CD14-positive monocyte (primary cell): ENCODE measurements around the gene RTL1. TPM values are rescaled to one million over a fixed set of nuclear protein-coding genes. Genes with fewer than 3 reads are reported as not detected.
A peak's percentile ranks its signal among the peaks of the same experiment; 100 is the strongest.

Source experiments
- DNase-seq, 3 donors: peaks; one replicate each; pipeline ENCODE4 v3.0.0-alpha.2; 2011 to 2022
- H2AFZ ChIP-seq: 2 replicates; pipeline ENCODE4 v1.6.0; 2012; ENCODE audit warnings: mild to moderate bottlenecking, low read depth, low read length, inconsistent platforms; ENCODE audit not compliant: insufficient read depth, poor library complexity, severe bottlenecking
- H3K27ac ChIP-seq, 2 donors: 1 replicate in 1 of 2; 2 replicates in 1 of 2; pipeline ENCODE4 v1.5.1; 2012 to 2013; ENCODE audit warnings: low read length in 2 of 2, control low read depth in 1 of 2, inconsistent platforms in 1 of 2, low read depth in 1 of 2, mild to moderate bottlenecking in 1 of 2
- H3K27me3 ChIP-seq, 2 donors: one replicate each; pipeline versions ENCODE4 v1.6.0 to v1.6.1; 2011 to 2013; ENCODE audit warnings: low read length in 2 of 2; ENCODE audit not compliant: control insufficient read depth in 2 of 2, insufficient read depth in 2 of 2
- H3K36me3 ChIP-seq, 2 donors: replicated peaks in 1 of 2; 1 replicate in 1 of 2; 2 replicates in 1 of 2; pipeline versions ENCODE4 v1.5.1 to v1.6.1; 2012 to 2013; ENCODE audit warnings: low read length in 2 of 2, control low read depth in 1 of 2, inconsistent platforms in 1 of 2, mild to moderate bottlenecking in 1 of 2; ENCODE audit not compliant: insufficient read depth in 2 of 2, control insufficient read depth in 1 of 2
- H3K4me1 ChIP-seq, 2 donors: 1 replicate in 1 of 2; 2 replicates in 1 of 2; pipeline versions ENCODE4 v1.5.1 to v1.6.1; 2012 to 2013; ENCODE audit warnings: low read length in 2 of 2, control low read depth in 1 of 2, inconsistent platforms in 1 of 2, mild to moderate bottlenecking in 1 of 2, moderate library complexity in 1 of 2; ENCODE audit not compliant: insufficient read depth in 2 of 2, control insufficient read depth in 1 of 2
- H3K4me2 ChIP-seq: replicated peaks from 2 replicates; pipeline ENCODE3; 2012; ENCODE audit warnings: low read length, moderate library complexity, mild to moderate bottlenecking; ENCODE audit not compliant: poor library complexity, severe bottlenecking; ENCODE audit errors: extremely low read depth
- H3K4me3 ChIP-seq, 3 experiments: fragments of 200-600 bp in 1 of 3; sonication (generic) in 1 of 3; replicated peaks in 1 of 3; 1 replicate in 2 of 3; 2 replicates in 1 of 3; pipeline ENCODE4 v1.5.1; 2011 to 2013; ENCODE audit warnings: low read length in 3 of 3, mild to moderate bottlenecking in 3 of 3, control low read depth in 2 of 3, low read depth in 2 of 3, inconsistent platforms in 1 of 3, moderate library complexity in 1 of 3
- H3K79me2 ChIP-seq: 2 replicates; pipeline ENCODE4 v1.6.0; 2012; ENCODE audit warnings: mild to moderate bottlenecking, control low read depth, inconsistent platforms, low read length, moderate library complexity; ENCODE audit not compliant: insufficient read depth
- H3K9ac ChIP-seq: 2 replicates; pipeline ENCODE4 v1.6.0; 2017; ENCODE audit warnings: low read length, mild to moderate bottlenecking; ENCODE audit not compliant: insufficient read depth, poor library complexity, severe bottlenecking
- H3K9me3 ChIP-seq, 2 donors: replicated peaks in 1 of 2; 1 replicate in 1 of 2; 2 replicates in 1 of 2; pipeline versions ENCODE4 v1.5.1 to v1.6.1; 2012 to 2013; ENCODE audit warnings: low read length in 2 of 2, control low read depth in 1 of 2; ENCODE audit not compliant: control insufficient read depth in 1 of 2, insufficient read depth in 1 of 2
- H4K20me1 ChIP-seq: 2 replicates; pipeline ENCODE4 v1.6.0; 2012; ENCODE audit warnings: mild to moderate bottlenecking, low read length, control low read depth, moderate library complexity; ENCODE audit not compliant: insufficient read depth
- H3K27ac Mint-ChIP-seq, 7 donors: one replicate each; pipeline ENCODE4 v1.8.0; 2020; ENCODE audit warnings: mild to moderate bottlenecking in 7 of 7, mixed read lengths in 7 of 7, moderate library complexity in 6 of 7, inconsistent platforms in 2 of 7
- H3K27me3 Mint-ChIP-seq, 3 donors: one replicate each; pipeline ENCODE4 v1.8.0; 2021 to 2022; ENCODE audit warnings: low read depth in 3 of 3, mild to moderate bottlenecking in 3 of 3, mixed read lengths in 3 of 3, moderate library complexity in 3 of 3, inconsistent platforms in 1 of 3
- H3K36me3 Mint-ChIP-seq, 2 donors: one replicate each; pipeline ENCODE4 v1.8.0; 2020; ENCODE audit warnings: mixed read lengths in 2 of 2, inconsistent platforms in 1 of 2, mild to moderate bottlenecking in 1 of 2
- H3K4me1 Mint-ChIP-seq: one replicate; pipeline ENCODE4 v1.8.0; 2020; ENCODE audit warnings: mild to moderate bottlenecking, mixed read lengths
- H3K4me3 Mint-ChIP-seq, 2 donors: one replicate each; pipeline ENCODE4 v1.8.0; 2020; ENCODE audit warnings: mild to moderate bottlenecking in 2 of 2, mixed read lengths in 2 of 2, moderate library complexity in 1 of 2
- H3K9me3 Mint-ChIP-seq, 7 donors: one replicate each; pipeline ENCODE4 v1.8.0; 2020 to 2022; ENCODE audit warnings: mixed read lengths in 7 of 7, mild to moderate bottlenecking in 6 of 7, moderate library complexity in 6 of 7, inconsistent platforms in 2 of 7
- CTCF ChIP-seq: fragments of 200-600 bp; IDR thresholded peaks from one replicate; pipeline ENCODE4 v1.8.0; 2022; ENCODE audit warnings: antibody characterized with exemption, mild to moderate bottlenecking
- WGBS: methylation state at CpG from one replicate; pipeline ENCODE4 v1.1.5; 2013; ENCODE audit warnings: missing lambda C conversion rate; ENCODE audit not compliant: insufficient coverage; 5-methylcytosine and 5-hydroxymethylcytosine counted together
- intact Hi-C, 2 donors: fragments of 100-400 bp; cut with micrococcal nuclease; formaldehyde crosslinking; loops; one replicate each; pipeline versions ENCODE4 v1.15.0 to v1.15.1; 2023
- polyA plus RNA-seq, 3 donors: library from polyadenylated mRNA; depleted of rRNA in 1 of 3; unstranded in 2 of 3; stranded (reverse) in 1 of 3; fragments of 300-500 nt in 2 of 3; fragments of >200 nt in 1 of 3; fragmentation: Illumina TruSeq in 2 of 3; gene quantifications; 1 replicate in 2 of 3; 2 replicates in 1 of 3; pipeline ENCODE4 v1.2.3, GENCODE V29; 2012 to 2021

The RTL1 gene
- polyA plus RNA-seq, 3 donors, result not detected

DNA sequence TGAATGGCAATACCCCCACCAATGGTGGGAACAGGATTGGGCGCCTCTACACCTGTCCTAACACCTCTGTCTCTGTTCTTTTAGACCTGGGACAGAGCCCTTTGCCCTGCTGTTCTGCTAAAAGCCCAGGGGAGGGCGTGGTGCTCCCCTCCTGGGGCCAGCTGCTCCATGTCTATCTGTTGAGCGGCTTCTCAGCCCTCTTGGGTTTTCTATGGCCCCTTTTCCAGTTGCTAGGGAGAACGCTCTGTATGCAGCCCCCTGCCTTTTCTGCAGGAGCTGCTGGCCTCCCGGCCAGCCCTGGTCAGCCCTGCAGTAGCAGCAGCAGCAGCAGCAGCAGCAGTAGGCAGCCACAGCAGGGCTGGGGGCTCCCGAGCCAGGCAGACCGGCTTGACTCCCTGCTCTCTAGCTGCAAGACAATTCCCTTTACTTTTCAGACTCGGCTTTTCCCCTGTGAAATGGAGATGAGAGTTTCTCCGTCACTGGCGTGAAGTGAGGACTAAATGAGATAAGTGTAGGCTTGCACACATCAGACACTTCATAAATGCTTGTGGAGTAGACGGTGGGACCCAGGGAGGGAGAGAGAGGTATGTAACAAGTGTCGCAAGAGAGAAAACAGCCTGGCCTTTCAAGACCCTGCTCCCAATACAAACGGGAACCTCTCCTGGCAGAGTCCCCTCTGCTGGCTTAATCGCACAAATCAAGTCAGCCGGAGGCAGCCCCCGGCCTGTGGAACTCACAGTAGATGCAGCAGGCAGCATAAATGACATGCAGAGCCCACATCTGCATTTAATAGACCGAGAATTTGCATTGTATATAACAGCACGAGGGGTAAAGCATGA is 1.0 kb downstream of the RTL1 start:
- TF ChIP-seq CTCF, result no peak
- Histone ChIP-seq H3K4me1 (no peaks in the 10 kb centered on the region), H3K9me3 (no peaks in the 10 kb centered on the region), H3K4me3 (no peak overlapping the region), H3K79me2 (no peaks in the 10 kb centered on the region), H3K9ac (no peak overlapping the region), H3K4me2 (no peak overlapping the region), H3K27ac (no peak overlapping the region), H2AFZ (no peak overlapping the region), H4K20me1 (no peaks in the 10 kb centered on the region), H3K36me3 (no peaks in the 10 kb centered on the region), H3K27me3 (peaks cover 11 to 49% of the 10 kb centered on the region in 2 donors)
- DNase-seq, result no peak
- Mint-ChIP-seq H3K36me3 (no peaks in the 10 kb centered on the region), H3K9me3 (peaks cover 0 to 11% (median 4%) of the 10 kb centered on the region in 7 donors), H3K27me3 (peaks cover 53 to 83% (median 56%) of the 10 kb centered on the region in 3 donors), H3K27ac (no peak overlapping the region), H3K4me3 (peak overlapping the region in 1 of 2 donors; percentile 71), H3K4me1 (peaks cover 4% of the 10 kb centered on the region)
- 89% methylated on average over 10 of the region's 18 CpGs for WGBS
- intact Hi-C loops, result no loop called here

DNA sequence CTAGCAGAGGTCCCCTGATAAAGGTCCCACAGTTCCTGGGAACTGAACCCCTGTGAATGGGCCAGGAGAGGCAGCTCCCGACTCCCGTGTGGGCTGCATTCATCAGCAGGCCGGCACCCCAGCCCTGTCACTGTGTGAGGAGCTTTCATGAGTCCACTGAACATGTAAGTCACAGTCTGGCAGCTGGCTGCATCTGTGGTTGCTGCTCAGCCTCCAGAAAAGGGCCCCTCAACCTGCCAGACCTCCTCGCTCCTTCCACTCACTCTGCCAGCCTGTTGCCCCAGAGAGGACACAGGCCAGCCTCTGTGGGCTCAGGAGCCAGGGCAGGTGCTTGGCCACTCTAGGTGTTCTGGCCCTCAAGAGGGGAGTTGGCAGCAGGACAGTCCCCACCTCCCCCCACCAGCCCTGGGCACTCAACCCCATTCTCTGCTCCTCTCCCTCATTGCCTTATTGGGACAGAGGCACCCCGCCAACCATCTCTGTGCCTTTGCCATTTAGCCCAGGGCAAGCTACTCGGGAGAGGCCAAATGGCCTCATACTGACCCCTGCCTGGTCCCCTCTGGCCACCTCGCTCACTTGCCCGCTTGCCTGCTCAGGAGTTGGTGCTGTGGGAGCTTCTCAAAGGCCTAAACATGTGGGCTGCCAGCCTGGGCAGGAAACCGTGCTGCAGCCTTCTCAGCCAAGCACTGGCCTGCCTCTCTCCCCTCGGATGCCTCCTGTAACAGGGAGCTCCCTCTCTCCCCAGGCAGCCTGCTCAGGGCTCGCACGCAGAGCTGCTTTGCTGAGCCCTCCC is 1.9 kb downstream of the RTL1 start:
- H3K27me3 Mint-ChIP-seq, result peaks cover 51 to 84% (median 56%) of the 10 kb centered on the region in 3 donors
- peaks cover 11 to 52% of the 10 kb centered on the region in 2 donors for H3K27me3 ChIP-seq
- intact Hi-C loops, result no loop called here

More for the DNA sequence above, 1.9 kb downstream of the RTL1 start:
- Histone ChIP-seq H2AFZ (no peak overlapping the region), H3K9ac (no peak overlapping the region), H3K27ac (no peak overlapping the region), H3K4me1 (no peaks in the 10 kb centered on the region), H3K79me2 (no peaks in the 10 kb centered on the region), H3K9me3 (no peaks in the 10 kb centered on the region), H4K20me1 (no peaks in the 10 kb centered on the region), H3K36me3 (no peaks in the 10 kb centered on the region), H3K4me2 (no peak overlapping the region), H3K4me3 (no peak overlapping the region)
- H3K4me1 Mint-ChIP-seq, result peaks cover 4% of the 10 kb centered on the region
- no peak overlapping the region for H3K27ac Mint-ChIP-seq
- WGBS, result 93% methylated on average over 12 of the region's 12 CpGs
- H3K4me3 Mint-ChIP-seq, result no peak overlapping the region
- DNase-seq, result no peak
- no peaks in the 10 kb centered on the region for H3K36me3 Mint-ChIP-seq
- H3K9me3 Mint-ChIP-seq, result peaks cover 0 to 11% (median 4%) of the 10 kb centered on the region in 7 donors
- no peak for TF ChIP-seq CTCF
